NT2/D1 (cell line): Measurements from ENCODE around the gene TPK1.

Source experiments
- SUZ12 ChIP-seq: IDR thresholded peaks from 2 replicates; pipeline ENCODE4 v1.6.1; 2011; ENCODE audit not compliant: insufficient read length, insufficient read depth; ENCODE audit errors: extremely low read depth
- YY1 ChIP-seq: IDR thresholded peaks from 2 replicates; pipeline ENCODE4 v1.6.1; 2011; ENCODE audit not compliant: insufficient read length, insufficient read depth
- ZNF274 ChIP-seq: IDR thresholded peaks from 2 replicates; pipeline ENCODE4 v1.6.1; 2011; ENCODE audit warnings: mild to moderate bottlenecking, low read depth, low read length

DNA sequence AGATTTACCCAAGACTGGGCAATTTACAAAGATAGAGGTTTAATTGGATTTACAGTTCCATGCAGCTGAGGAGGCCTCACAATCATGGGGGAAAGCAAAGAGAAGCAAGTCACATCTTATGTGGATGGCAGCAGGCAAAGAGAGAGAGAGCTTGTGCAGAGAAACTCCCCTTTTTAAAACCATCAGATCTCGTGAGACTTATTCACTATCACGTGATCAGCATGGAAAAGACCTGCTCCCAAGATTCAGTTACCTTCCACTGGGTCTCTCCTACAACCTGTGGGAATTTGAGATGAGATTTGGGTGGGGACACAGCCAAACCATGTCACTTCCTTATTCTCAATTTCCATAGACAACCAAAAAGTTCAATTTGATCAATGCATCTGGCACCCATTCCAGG lies 407.4 kb downstream of the TPK1 start:
- TF ChIP-seq YY1 (no peak), ZNF274 (no peak), SUZ12 (no peak)
